ENCODE data around the gene CELSR3. TPM values are rescaled to one million over a fixed set of nuclear protein-coding genes. Genes with fewer than 3 reads are reported as not detected.
A peak's percentile ranks its signal among the peaks of the same experiment; 100 is the strongest.

CELSR3 gene
- total RNA-seq, 1 donor = 0.81 TPM

- DNase-seq (ENCODE audit: low read depth) = no peak
- no peak overlapping the region for H3K4me3 ChIP-seq (ENCODE audit: low read depth, low read length)
- TF ChIP-seq, protein P1, sequence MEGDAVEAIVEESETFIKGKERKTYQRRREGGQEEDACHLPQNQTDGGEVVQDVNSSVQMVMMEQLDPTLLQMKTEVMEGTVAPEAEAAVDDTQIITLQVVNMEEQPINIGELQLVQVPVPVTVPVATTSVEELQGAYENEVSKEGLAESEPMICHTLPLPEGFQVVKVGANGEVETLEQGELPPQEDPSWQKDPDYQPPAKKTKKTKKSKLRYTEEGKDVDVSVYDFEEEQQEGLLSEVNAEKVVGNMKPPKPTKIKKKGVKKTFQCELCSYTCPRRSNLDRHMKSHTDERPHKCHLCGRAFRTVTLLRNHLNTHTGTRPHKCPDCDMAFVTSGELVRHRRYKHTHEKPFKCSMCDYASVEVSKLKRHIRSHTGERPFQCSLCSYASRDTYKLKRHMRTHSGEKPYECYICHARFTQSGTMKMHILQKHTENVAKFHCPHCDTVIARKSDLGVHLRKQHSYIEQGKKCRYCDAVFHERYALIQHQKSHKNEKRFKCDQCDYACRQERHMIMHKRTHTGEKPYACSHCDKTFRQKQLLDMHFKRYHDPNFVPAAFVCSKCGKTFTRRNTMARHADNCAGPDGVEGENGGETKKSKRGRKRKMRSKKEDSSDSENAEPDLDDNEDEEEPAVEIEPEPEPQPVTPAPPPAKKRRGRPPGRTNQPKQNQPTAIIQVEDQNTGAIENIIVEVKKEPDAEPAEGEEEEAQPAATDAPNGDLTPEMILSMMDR (IDR thresholded peaks at IDR 0.05; ENCODE audit: insufficient read depth, low read length) = no peak
These were observed 25.4 kb downstream of the CELSR3 start for GRCh38 chr3:48637305-48637704.

DNA sequence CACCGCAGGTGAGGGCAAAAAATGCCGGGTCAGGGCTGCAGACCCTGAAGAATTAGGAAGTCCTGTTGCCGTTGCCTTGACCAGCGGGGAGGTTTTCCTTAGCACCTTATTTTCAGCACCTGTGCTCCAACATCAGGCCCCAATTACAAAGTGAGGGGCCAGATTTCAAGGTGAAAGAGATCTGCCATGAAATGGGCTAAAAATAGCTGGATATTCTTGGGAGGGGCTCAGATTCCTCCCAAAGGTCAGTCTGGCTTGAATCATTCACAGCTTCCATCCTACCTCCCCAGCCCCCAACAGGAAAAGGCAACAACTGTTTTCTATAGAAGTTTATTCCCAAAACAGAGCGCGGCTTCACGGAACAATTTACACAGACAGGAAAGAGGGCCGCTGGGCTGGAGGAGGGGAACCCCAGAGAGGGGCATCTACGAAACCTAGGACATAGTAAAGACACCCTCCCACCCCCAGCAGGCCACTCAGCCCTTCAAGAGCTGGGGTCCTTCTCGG, 26.5 kb downstream of the CELSR3 start:
- peak overlapping the region; percentile 89 for H3K4me3 ChIP-seq (ENCODE audit: low read depth, low read length)
- TF ChIP-seq, protein P1 (IDR thresholded peaks at IDR 0.05; ENCODE audit: insufficient read depth, low read length) = no peak
- DNase-seq (ENCODE audit: low read depth) = no peak

DNA sequence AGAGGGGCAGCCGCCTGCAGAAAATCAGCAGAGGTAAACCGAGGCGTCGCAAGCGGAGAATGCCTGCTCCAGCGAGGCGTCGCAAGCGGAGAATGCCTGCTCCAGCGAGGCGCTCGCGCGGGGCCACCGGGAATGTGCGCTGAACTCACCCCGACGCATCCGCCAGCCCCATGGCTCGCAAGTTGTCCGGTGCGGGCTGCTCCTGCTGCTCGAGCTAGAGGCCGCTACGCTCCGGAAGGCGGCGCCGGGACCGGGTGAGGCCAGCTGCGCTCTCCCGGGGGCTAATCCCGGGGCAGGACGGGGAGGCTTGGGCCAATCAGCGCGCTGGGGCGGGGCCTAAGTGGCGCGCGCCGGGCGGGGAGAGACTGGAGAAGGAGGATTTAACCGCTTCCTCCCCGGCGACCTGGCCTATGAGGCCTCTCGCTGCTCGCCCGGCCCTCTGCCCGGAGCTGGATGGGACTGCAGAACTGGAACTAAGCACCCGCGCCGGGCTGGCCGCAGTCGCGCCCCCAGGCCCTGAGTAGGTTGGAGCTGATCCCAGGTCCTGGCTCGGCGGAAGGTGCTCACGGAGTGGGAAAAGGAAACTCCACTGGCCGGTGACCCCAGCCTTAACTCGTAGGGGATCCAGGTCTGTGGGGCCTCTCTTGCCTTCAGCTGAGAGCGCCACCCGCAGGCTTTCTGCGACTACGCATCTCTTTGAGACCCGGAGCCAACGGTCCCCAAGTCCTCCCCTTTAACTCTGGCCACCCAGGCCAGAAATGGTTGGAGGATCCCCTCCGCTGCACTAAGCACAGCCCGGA, 27.3 kb downstream of the CELSR3 start, which contains the start of gene SLC26A6:
Gene SLC26A6 (minus strand): TSS at position 240 of the 800 bp plus-strand sequence. CDS start 68 bp downstream, at position 172.
- DNase-seq (ENCODE audit: low read depth) = peak; percentile 91
- H3K4me3 ChIP-seq (ENCODE audit: low read depth, low read length) = peak within 1 kb of the TSS; percentile 89
- TF ChIP-seq, protein P1 (IDR thresholded peaks at IDR 0.05; ENCODE audit: insufficient read depth, low read length) = peak; percentile 60

DNA sequence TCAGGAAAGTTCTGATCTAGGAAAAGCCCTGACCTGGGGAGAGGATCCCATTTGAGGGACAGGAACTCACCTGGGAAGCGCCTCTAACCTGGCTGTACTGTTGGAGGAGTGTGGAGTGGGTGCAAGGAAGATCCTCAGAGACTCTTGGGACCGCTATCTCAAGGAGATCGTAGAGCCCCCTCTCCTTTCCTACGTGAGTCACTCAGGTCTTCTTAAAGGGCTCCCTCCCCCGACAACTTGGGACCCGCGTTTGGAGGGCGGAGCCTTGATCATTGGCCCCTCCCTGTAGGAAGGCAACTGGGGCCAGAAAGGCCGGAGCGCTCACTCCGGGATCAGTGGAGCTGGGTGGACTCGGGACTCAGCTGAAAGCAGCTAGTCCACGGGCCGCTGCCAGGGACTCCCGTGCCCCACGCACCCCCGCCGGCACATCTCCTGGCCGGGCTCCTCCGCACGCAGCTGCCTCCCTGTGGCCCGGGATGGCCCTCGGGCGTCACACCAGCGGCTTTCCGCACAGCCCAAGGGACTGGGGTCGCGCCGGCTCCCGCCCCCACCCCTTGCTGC, 27.9 kb downstream of the CELSR3 start:
- DNase-seq (ENCODE audit: low read depth) = peak; percentile 53
- TF ChIP-seq, protein P1 (IDR thresholded peaks at IDR 0.05; ENCODE audit: insufficient read depth, low read length) = no peak
- peak overlapping the region; percentile 89 for H3K4me3 ChIP-seq (ENCODE audit: low read depth, low read length)

GRCh38 chr3:48633743-48634142, 28.9 kb downstream of the CELSR3 start:
- TF ChIP-seq, protein P1 (IDR thresholded peaks at IDR 0.05; ENCODE audit: insufficient read depth, low read length) = no peak
- peak overlapping the region; percentile 89 for H3K4me3 ChIP-seq (ENCODE audit: low read depth, low read length)
- no peak for DNase-seq (ENCODE audit: low read depth)

DNA sequence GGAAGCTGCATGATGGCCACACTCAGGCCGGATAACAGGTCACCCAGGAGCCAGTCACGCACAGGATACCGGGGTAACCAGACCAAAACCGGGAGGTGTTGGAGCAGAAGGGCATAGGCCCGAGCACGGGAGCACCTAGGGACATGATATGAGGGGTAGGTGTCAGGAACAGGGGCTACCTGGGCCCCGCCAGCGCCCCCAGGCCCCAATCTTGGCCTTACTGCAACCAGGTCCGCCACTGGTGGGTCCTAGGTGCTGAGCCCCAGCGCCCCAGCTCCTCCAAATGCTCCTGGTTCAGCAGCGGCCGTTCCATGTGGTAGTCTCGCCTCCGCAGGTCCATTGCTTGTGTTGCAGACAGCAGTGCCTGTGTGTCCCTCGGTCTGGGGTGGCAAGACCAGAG, 29.4 kb downstream of the CELSR3 start:
- TF ChIP-seq, protein P1 (IDR thresholded peaks at IDR 0.05; ENCODE audit: insufficient read depth, low read length) = no peak
- DNase-seq (ENCODE audit: low read depth) = no peak
- no peak overlapping the region for H3K4me3 ChIP-seq (ENCODE audit: low read depth, low read length)
